Measurements from ENCODE around the gene EGLN3.
"Not testable (repeated sequence)": the region's sequence is repeated elsewhere in the genome, so short reads cannot be mapped to it uniquely, and the experiment has no call there.

EGLN3 gene

GRCh38 chr14:33934043-33934750 is 16.7 kb downstream of the EGLN3 start:
- no peak for DNase-seq

GRCh38 chr14:33933386-33933933 is 17.4 kb downstream of the EGLN3 start:
- DNase-seq: no peak

- DNase-seq: no peak
Observed at GRCh38 chr14:33932576-33933345, 18.1 kb downstream of the EGLN3 start.

GRCh38 chr14:33932033-33932432 is 18.8 kb downstream of the EGLN3 start:
- no peak for DNase-seq

GRCh38 chr14:33931461-33931860 is 19.4 kb downstream of the EGLN3 start:
- no peak for DNase-seq

- no peak for DNase-seq
Observed at GRCh38 chr14:33930439-33930838, 20.4 kb downstream of the EGLN3 start.

- DNase-seq: no peak
Observed at GRCh38 chr14:33929799-33930408, 21.0 kb downstream of the EGLN3 start.

GRCh38 chr14:33928895-33929294 is 22.0 kb downstream of the EGLN3 start:
- DNase-seq: no peak

- DNase-seq: no peak
Observed at GRCh38 chr14:33927944-33928343, 22.9 kb downstream of the EGLN3 start.

GRCh38 chr14:33926967-33927366 is 23.9 kb downstream of the EGLN3 start:
- not testable (repeated sequence) for DNase-seq

GRCh38 chr14:33925946-33926345 is 24.9 kb downstream of the EGLN3 start:
- no peak for DNase-seq

- no peak for DNase-seq
Observed at GRCh38 chr14:33925235-33925634, 25.6 kb downstream of the EGLN3 start.

- no peak for DNase-seq
Observed at GRCh38 chr14:33924566-33925100, 26.2 kb downstream of the EGLN3 start.

GRCh38 chr14:33922125-33922524 is 28.7 kb downstream of the EGLN3 start:
- no peak for DNase-seq

- no peak for DNase-seq
Observed at GRCh38 chr14:33918256-33918655, 32.6 kb downstream of the EGLN3 start.

- DNase-seq: no peak
Observed at GRCh38 chr14:33917661-33918060, 33.2 kb downstream of the EGLN3 start.

- DNase-seq: no peak
Observed at GRCh38 chr14:33916663-33917565, 34.0 kb downstream of the EGLN3 start.

- no peak for DNase-seq
Observed at GRCh38 chr14:33915682-33916081, 35.2 kb downstream of the EGLN3 start.

GRCh38 chr14:33914676-33915516 is 36.0 kb downstream of the EGLN3 start:
- no peak for DNase-seq

GRCh38 chr14:33911046-33911445 is 39.8 kb downstream of the EGLN3 start:
- DNase-seq: no peak

- DNase-seq: no peak
Observed at GRCh38 chr14:33910435-33910834, 40.4 kb downstream of the EGLN3 start.
